HG03575 (cell line): ENCODE data around the gene IRF4.

Experiments
- ATAC-seq: cut with Tn5 transposase; IDR thresholded peaks from one replicate; pipeline ENCODE4 v1.9.1; 2021; ENCODE audit not compliant: unreplicated experiment, insufficient number of reproducible peaks, low FRiP score; ENCODE audit errors: extremely low read depth

Gene IRF4

DNA sequence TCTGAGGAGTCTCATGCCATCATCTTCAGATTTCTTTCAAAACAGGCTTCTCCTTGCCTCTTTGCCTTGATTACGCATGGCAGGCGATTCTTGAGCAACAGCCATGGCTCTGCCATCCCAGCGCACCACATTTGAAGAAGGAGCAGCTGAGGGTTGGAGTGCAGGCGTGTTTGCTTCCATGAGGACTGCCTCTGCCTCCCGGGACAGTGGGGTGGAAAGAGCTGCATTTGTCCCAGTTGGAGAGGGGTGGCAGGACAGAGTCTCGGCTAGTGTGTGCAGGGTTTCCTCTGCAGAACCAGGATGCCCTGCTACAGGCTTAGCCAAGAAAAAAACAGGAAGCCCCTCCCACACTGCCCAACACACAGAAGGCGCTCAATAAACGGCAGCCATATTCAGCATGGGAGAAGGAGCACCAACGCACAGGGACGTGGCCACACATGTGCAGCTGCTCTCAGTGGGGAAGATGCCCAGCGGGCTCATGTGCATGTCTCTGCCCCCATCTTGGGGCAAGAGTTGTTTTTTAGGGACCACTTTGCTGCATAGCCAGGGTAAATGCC is 36.6 kb downstream of the IRF4 start:
- no peak for ATAC-seq

DNA sequence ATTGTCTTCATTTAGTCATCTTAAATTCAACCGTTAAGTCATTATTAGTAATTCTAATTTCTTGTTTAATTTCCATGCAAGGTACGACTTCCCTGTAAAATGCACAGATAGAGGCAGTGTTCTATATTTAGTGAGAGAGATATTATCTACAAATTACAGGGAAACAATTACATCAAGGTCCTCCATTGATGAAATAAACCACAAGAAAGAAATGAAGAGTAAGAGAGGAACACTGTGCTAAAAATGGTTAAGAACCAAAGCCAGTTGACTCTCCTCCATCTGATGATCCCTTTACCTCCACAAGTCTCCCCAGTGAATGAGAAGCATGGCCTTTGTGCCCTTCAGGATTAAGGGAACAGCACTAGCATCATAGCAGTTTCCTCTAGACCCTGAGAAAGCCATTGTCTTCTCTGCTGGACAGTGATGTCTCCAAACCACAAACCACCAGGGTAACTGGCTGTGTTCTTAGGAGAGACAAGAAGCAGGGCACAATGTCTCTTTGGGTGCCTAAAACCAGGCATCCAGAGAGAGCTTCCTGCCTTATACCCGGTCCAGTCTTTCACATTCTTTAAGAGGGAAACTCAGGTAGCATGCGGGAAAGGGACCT is 38.1 kb downstream of the IRF4 start:
- no peak for ATAC-seq

GRCh38 chr6:431504-431903 is 40.0 kb downstream of the IRF4 start:
- no peak for ATAC-seq

- no peak for ATAC-seq
Measured at GRCh38 chr6:431986-432385, 40.4 kb downstream of the IRF4 start.

DNA sequence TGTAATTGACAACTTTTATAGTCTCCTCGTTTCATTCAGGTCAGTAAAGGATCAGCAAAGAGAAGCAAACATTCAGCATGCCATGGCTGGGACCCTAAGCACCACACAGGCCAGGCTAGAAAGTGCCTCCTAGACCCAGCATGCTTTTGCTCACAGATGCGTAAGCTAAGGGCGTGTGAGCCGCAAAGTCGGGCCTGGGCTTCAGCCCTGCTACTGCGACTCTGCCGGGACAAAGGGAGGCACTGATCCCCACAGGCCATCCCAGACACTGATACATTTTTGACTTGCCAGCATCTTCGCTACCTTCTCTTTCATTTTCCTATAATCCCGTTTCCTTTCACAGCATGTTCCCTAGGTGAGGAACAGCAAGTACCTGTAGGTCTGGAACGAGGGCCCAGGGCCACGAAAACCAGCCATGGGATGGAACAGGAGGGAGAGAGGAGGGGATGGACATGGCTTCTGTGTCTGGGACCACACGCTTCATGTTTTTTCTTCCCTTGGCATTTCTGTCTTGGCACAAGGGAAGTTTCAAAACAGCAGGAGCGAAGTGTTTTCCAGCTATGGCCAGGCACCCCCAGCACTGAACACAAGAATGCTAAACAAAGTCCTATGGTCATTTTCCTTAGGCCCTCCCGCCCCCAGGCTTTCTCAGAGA is 42.6 kb downstream of the IRF4 start:
- ATAC-seq, result no peak

DNA sequence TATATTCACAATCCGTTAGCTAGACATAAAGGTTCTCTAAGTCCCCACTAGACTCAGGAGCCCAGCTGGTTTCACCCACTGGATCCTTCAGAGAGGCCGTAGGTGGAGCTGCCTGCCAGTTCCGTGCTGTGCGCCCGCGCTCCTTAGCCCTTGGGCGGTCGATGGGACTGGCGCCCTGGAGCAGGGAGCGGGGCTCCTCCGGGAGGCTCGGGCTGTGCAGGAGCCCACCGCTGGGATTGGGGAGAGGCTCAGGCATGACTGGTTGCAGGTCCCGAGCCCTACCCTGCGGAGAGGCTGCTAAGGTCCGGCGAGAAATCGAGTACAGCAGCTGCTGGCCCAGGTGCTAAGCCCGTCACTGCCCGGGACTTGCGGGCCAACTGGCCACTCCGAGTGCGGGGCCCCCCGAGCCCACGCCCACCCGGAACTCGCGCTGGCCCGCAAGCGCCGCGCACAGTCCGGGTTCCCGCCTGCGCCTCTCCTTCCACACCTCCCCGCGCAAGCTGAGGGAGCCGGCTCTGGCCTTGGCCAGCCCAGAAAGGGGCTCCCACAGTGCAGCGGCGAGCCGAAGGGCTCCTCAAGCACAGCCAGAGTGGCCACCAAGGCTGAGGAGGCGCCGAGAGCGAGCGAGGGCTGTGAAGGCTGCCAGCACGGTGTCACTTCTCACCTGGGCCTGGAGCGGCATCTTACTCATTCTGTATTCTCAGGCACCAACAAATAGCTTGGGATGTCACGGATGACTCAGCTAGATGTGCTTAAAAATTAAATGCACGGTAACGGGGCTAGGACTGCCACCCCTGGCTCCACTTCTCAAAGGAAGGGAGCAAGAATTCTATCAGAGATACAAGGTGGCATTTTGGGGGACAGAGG is 44.1 kb downstream of the IRF4 start:
- ATAC-seq, result no peak

- no peak for ATAC-seq
Measured at GRCh38 chr6:436308-437036, 44.9 kb downstream of the IRF4 start.

GRCh38 chr6:437037-437392 is 45.5 kb downstream of the IRF4 start:
- ATAC-seq, result no peak

- no peak for ATAC-seq
Measured at GRCh38 chr6:438634-439170, 47.1 kb downstream of the IRF4 start.

GRCh38 chr6:439641-440167 is 48.2 kb downstream of the IRF4 start:
- ATAC-seq, result no peak

DNA sequence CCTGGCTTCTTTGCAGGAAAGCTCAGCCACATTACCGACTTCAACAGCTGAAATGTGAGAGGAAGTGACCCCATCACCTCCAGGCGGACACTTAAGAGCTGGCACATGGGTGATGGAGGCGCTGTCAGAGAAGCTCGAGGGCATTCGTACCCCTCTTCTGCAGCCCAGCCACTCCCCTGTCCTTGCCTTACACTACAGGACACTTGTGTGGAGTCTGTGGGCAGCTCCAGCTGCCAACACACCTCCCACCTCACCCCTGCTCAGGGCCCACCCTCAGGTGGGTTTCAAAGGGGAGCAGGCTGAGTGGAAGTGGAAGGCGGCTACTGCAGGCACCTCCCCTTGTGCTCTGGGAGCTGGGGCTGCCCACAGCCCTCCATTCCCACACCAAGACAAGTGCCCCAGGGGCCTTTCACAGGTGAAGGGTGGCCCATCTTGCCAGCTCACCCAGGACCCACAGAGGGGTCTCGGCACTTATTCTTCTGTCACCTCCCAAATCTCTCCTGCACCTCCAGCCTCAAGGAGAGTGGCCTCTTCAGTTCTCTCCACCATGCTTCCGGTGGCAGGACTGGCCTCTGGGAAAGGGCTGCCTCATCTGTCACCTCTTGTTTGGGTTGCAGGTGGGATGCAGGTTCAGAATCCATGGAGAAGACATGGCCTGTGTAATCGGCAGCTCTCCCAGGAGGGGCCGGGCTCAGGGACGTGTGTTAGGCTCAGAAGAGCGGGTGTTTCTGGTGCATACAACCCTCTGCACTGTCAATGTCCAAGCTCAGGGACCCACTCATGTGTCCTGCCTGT is 49.8 kb downstream of the IRF4 start:
- ATAC-seq, result no peak

DNA sequence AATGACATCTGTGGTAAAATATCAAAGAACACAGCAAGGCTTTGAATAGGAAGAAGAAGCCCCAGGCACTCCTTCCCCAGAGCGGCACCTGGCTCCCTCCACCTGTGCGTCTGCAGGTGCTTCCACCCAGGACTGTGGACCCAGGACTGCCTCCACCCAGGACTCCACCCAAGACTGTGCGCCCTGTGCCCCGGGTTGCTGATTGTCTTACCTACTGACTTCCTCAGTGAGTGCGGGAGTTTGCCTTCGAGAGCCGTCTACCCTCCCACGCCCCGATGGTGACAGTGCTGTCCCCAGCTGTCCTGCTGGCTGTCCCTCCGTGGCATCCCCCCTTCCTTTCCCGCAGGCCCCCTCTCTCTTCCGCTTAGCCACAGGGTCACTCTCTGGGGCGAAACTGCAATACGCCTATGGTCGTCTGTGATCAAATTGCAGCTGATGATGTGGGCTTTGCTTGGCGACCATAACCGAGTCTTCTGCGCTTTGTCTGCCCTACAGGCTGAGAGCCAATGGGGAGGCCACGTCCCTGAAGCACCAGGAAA is 52.1 kb downstream of the IRF4 start:
- no peak for ATAC-seq

GRCh38 chr6:444653-445275 is 53.2 kb downstream of the IRF4 start:
- no peak for ATAC-seq

DNA sequence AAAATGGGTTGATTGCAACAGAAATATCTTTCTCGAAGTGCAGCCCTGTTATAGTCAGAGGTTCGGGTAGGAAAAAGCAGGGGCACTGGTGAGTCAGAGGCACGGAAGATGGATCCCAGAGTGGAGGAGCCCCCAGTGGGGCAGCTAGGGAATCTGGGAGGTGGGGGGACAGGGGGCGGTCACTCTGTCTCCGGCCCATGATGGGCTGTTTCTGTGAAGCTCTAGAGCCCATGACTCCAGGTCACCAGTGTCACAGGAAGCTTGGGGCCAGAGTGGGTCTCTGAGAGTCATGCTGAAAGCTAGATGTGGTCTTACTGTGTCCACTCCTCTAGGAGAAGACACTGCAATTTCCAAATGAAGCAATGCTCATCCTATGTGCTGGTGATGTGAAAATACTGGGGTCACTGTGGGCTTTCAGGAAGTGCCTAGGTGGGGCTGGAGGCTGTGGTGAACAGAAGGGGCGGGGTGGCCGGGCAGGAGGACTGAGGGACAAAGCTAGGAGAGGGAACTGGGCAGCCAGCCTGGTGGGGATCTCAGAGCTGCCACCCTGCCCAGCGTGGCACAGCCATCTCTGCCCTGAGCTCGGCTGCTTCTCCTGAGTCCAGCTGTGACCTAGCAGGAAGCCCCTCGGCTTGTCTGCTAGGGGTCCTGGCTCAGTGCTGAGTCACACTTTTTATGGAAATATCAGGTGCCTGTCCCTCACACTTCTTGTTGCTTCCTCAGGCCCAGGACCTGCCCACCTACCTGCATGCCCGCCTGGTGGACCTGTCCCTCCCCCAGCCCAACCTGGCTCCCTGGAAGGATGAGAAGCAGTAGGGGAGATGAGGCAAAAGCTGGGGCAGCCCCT is 54.2 kb downstream of the IRF4 start:
- ATAC-seq, result no peak

- ATAC-seq, result no peak
Measured at GRCh38 chr6:446418-447366, 55.1 kb downstream of the IRF4 start.
